ENCODE results near the gene ASTN2. TPM values are rescaled to one million over a fixed set of nuclear protein-coding genes. Genes with fewer than 3 reads are reported as not detected.

ASTN2 gene
- total and polyA plus RNA-seq, 10 of the 15 experiments (the other 5 are each of a cell fraction or from before 2014, with no cell fraction given), result 1.4 to 15.7 (median 7.0) TPM

DNA sequence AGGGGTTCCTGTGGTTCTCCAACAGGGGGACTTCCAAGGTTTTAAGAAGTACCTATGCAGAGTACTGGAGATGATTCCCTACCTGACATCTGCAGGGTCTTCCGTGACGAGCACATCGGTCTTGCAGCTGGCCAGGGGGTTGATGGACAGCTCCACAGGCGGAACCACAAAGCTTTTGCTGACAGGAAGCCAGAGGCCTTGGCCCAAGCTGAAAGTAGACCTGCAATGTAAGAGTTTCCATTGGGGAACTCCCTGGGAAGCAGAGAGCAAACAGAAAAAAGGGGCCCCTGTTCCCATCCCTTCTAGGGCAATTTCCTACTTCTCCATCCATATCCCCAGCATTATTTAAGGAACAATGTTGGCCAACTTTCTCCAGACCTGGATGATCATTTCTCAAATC is 439.7 kb downstream of the ASTN2 start (continued):
- TF ChIP-seq ETV6 (conservative IDR thresholded peaks at IDR 0.05 in 1 of 2, IDR thresholded peaks at IDR 0.05 in 1 of 2; ENCODE audit: borderline replicate concordance in 1 of 2, low read depth in 1 of 2), result no peak
- TF ChIP-seq, protein P1, sequence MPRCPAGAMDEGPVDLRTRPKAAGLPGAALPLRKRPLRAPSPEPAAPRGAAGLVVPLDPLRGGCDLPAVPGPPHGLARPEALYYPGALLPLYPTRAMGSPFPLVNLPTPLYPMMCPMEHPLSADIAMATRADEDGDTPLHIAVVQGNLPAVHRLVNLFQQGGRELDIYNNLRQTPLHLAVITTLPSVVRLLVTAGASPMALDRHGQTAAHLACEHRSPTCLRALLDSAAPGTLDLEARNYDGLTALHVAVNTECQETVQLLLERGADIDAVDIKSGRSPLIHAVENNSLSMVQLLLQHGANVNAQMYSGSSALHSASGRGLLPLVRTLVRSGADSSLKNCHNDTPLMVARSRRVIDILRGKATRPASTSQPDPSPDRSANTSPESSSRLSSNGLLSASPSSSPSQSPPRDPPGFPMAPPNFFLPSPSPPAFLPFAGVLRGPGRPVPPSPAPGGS (IDR thresholded peaks at IDR 0.05; ENCODE audit: borderline replicate concordance, insufficient read depth, low read depth, low read length, poor library complexity, severe bottlenecking), result peak; percentile 59

DNA sequence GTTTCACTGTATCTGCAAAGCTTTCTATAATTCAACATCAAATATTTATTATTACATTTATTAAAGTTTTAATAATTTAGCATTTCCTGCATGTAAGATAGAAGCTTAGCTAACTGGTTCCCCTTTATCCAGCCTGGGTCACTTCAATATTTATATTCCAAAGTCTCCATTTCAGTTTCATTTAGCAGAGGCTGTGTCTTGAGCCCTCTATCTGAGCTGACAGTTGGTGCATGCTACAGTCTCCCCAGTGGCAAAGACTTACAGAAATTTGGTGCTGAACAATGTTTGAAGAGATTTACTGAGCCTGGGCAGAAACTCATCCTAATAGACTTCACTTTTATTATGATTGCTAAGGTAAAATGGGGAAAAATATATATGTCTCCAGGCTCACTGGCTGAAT is 448.7 kb downstream of the ASTN2 start:
- peak overlapping the region; percentile 60; the same call in 1 of the 2 replicates for H2AFZ ChIP-seq (ENCODE audit: control insufficient read depth, low read depth, low read length)
- H3K27ac ChIP-seq (ENCODE audit: control insufficient read depth, insufficient read depth), result no peak overlapping the region
- H3K9me3 ChIP-seq (replicated peaks; ENCODE audit: control insufficient read depth, insufficient read depth, low read length), result no peaks in the 10 kb centered on the region
- no peaks in the 10 kb centered on the region for H3K27me3 ChIP-seq (replicated peaks in 1 of 2; ENCODE audit: control insufficient read depth in 2 of 2, insufficient read depth in 2 of 2, low read length in 1 of 2)
- BruUV-seq (replicated peaks), result no TSS peak
- H3K79me2 ChIP-seq (ENCODE audit: control insufficient read depth, insufficient read depth, low read length), result no peaks in the 10 kb centered on the region
- intact Hi-C loops (cut with micrococcal nuclease; ENCODE audit: unreplicated experiment) (no loop called here), in situ Hi-C loops (cut with MboI) (no loop called here)
- H4K20me1 ChIP-seq (ENCODE audit: control insufficient read depth, insufficient read depth), result no peaks in the 10 kb centered on the region
- CTCF ChIA-PET, result interaction anchor here (0.5 to 1.8 kb wide), 2 partner anchors 9 to 151 kb away, joined by 4 to 6 read pairs; no protein-coding TSS in a partner anchor
- H3K4me3 ChIP-seq, result no peak overlapping the region
- no peak for ATAC-seq
- H3K4me2 ChIP-seq (ENCODE audit: control insufficient read depth, insufficient read depth), result no peak overlapping the region
- SMC1A ChIA-PET (ENCODE audit: uncharacterized antibody, unreplicated experiment), result interaction anchor here (0.9 to 1.2 kb wide), 2 partner anchors 9 to 38 kb away, joined by 3 read pairs; no protein-coding TSS in a partner anchor
- H3K4me1 ChIP-seq (ENCODE audit: control insufficient read depth, insufficient read depth, low read length), result no peaks in the 10 kb centered on the region
- POLR2A ChIA-PET, result no interaction called here
- no peak for DNase-seq (ENCODE audit: low read depth, low spot score)
- no peak overlapping the region for H3K9ac ChIP-seq (ENCODE audit: control insufficient read depth, insufficient read depth, low read length)
- FAIRE-seq, result no peak
- RAD21 ChIA-PET (ENCODE audit: unreplicated experiment), result no interaction called here
- H3K36me3 ChIP-seq (ENCODE audit: control insufficient read depth in 2 of 2, insufficient read depth in 2 of 2, low read length in 1 of 2), result no peaks in the 10 kb centered on the region
- TF ChIP-seq GATAD2B (conservative IDR thresholded peaks at IDR 0.05; ENCODE audit: low read depth) (no peak), FOS (IDR thresholded peaks at IDR 0.05; ENCODE audit: borderline replicate concordance, extremely low read depth, insufficient read length) (no peak), MTA2 (IDR thresholded peaks at IDR 0.05; ENCODE audit: low read depth) (no peak), IRF4 (IDR thresholded peaks at IDR 0.05; ENCODE audit: low read depth, low read length) (no peak), CREM (IDR thresholded peaks at IDR 0.05; ENCODE audit: low read depth) (no peak), SMAD1 (IDR thresholded peaks at IDR 0.05; ENCODE audit: low read depth, partially characterized antibody) (no peak), POLR2AphosphoS5 (IDR thresholded peaks at IDR 0.05; ENCODE audit: low read length) (no peak), CBX3 (IDR thresholded peaks at IDR 0.05; ENCODE audit: borderline replicate concordance, low read depth) (no peak), MEF2A (IDR thresholded peaks at IDR 0.05; ENCODE audit: insufficient read depth, low read depth, low read length) (no peak), PML (IDR thresholded peaks at IDR 0.05; ENCODE audit: low read length) (no peak), BHLHE40 (IDR thresholded peaks at IDR 0.05; ENCODE audit: borderline replicate concordance in 1 of 2, low read depth in 2 of 2, low read length in 1 of 2) (no peak), TCF12 (IDR thresholded peaks at IDR 0.05; ENCODE audit: low read depth, low read length) (no peak), RUNX3 (IDR thresholded peaks at IDR 0.05; ENCODE audit: low read length) (no peak), SIX5 (IDR thresholded peaks at IDR 0.05; ENCODE audit: low read depth, low read length, severe bottlenecking) (no peak)
- TF ChIP-seq, protein P2, sequence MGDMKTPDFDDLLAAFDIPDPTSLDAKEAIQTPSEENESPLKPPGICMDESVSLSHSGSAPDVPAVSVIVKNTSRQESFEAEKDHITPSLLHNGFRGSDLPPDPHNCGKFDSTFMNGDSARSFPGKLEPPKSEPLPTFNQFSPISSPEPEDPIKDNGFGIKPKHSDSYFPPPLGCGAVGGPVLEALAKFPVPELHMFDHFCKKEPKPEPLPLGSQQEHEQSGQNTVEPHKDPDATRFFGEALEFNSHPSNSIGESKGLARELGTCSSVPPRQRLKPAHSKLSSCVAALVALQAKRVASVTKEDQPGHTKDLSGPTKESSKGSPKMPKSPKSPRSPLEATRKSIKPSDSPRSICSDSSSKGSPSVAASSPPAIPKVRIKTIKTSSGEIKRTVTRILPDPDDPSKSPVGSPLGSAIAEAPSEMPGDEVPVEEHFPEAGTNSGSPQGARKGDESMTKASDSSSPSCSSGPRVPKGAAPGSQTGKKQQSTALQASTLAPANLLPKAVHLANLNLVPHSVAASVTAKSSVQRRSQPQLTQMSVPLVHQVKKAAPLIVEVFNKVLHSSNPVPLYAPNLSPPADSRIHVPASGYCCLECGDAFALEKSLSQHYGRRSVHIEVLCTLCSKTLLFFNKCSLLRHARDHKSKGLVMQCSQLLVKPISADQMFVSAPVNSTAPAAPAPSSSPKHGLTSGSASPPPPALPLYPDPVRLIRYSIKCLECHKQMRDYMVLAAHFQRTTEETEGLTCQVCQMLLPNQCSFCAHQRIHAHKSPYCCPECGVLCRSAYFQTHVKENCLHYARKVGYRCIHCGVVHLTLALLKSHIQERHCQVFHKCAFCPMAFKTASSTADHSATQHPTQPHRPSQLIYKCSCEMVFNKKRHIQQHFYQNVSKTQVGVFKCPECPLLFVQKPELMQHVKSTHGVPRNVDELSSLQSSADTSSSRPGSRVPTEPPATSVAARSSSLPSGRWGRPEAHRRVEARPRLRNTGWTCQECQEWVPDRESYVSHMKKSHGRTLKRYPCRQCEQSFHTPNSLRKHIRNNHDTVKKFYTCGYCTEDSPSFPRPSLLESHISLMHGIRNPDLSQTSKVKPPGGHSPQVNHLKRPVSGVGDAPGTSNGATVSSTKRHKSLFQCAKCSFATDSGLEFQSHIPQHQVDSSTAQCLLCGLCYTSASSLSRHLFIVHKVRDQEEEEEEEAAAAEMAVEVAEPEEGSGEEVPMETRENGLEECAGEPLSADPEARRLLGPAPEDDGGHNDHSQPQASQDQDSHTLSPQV (IDR thresholded peaks at IDR 0.05), result no peak
- TF ChIP-seq, protein P3, sequence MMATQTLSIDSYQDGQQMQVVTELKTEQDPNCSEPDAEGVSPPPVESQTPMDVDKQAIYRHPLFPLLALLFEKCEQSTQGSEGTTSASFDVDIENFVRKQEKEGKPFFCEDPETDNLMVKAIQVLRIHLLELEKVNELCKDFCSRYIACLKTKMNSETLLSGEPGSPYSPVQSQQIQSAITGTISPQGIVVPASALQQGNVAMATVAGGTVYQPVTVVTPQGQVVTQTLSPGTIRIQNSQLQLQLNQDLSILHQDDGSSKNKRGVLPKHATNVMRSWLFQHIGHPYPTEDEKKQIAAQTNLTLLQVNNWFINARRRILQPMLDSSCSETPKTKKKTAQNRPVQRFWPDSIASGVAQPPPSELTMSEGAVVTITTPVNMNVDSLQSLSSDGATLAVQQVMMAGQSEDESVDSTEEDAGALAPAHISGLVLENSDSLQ (IDR thresholded peaks at IDR 0.05), result no peak
